Neural cell (in vitro differentiated cells): ENCODE results near the gene SHB.

Experiments used
- EP300 ChIP-seq: fragments of 450-650 bp; conservative IDR thresholded peaks from 2 replicates; pipeline ENCODE4 v1.6.1; 2014; ENCODE audit warnings: antibody characterized with exemption, mild to moderate bottlenecking, moderate library complexity; ENCODE audit not compliant: poor library complexity, severe bottlenecking
- MXI1 ChIP-seq: fragments of 450-650 bp; conservative IDR thresholded peaks from 2 replicates; pipeline ENCODE4 v1.6.1; 2014; ENCODE audit warnings: antibody characterized with exemption, mild to moderate bottlenecking; ENCODE audit not compliant: poor library complexity, severe bottlenecking
- POLR2AphosphoS5 ChIP-seq: IDR thresholded peaks from 2 replicates; pipeline ENCODE4 v1.6.1; 2012
- TAF1 ChIP-seq: IDR thresholded peaks from 2 replicates; pipeline ENCODE4 v1.6.1; 2012; ENCODE audit warnings: low read depth
- TF ChIP-seq, protein P1 (sequence below): fragments of 450-650 bp; IDR thresholded peaks from 2 replicates; pipeline ENCODE4 v1.5.1; 2014; ENCODE audit warnings: antibody characterized with exemption, mild to moderate bottlenecking, moderate library complexity; ENCODE audit not compliant: poor library complexity, severe bottlenecking

DNA sequence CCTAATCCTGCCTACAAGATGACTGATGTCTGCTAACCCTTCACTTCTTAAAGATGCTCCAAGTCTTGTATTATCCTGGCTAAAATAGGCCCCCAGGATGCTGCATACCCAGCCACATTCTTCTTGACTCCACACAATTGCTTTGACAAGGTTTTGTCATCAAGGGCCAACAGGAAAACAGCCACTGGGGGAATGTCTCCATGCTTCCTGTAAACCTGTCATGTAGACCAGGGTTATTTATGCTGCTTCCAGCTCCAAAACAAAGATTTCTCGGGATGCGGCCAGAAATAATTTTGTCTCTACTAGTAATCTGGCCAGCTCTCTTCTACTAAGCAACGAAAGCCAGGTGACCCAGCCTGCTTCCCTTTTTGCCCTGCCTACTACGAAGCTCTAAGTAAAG, 53.8 kb downstream of the SHB start:
- TF ChIP-seq, protein P1, sequence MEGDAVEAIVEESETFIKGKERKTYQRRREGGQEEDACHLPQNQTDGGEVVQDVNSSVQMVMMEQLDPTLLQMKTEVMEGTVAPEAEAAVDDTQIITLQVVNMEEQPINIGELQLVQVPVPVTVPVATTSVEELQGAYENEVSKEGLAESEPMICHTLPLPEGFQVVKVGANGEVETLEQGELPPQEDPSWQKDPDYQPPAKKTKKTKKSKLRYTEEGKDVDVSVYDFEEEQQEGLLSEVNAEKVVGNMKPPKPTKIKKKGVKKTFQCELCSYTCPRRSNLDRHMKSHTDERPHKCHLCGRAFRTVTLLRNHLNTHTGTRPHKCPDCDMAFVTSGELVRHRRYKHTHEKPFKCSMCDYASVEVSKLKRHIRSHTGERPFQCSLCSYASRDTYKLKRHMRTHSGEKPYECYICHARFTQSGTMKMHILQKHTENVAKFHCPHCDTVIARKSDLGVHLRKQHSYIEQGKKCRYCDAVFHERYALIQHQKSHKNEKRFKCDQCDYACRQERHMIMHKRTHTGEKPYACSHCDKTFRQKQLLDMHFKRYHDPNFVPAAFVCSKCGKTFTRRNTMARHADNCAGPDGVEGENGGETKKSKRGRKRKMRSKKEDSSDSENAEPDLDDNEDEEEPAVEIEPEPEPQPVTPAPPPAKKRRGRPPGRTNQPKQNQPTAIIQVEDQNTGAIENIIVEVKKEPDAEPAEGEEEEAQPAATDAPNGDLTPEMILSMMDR = no peak
- TF ChIP-seq MXI1 (no peak), TAF1 (no peak), EP300 (no peak), POLR2AphosphoS5 (no peak)
